HepG2 (cell line): Measurements from ENCODE around the gene PRELID1. TPM values are rescaled to one million over a fixed set of nuclear protein-coding genes. Genes with fewer than 3 reads are reported as not detected.
A peak's percentile ranks its signal among the peaks of the same experiment; 100 is the strongest.

Experiments used
- ATF4 ChIP-seq, 2 experiments: fragments of 450-650 bp in 1 of 2; sonication (generic) in 1 of 2; formaldehyde crosslinking; IDR thresholded peaks; 2 replicates each; pipeline versions ENCODE4 v1.5.0 to v1.8.0; 2020 to 2022; ENCODE audit warnings: mild to moderate bottlenecking in 1 of 2, missing genetic modification reagents in 1 of 2
- FOXC1 ChIP-seq: sonication (generic); formaldehyde crosslinking; IDR thresholded peaks from 2 replicates; pipeline ENCODE4 v1.8.0; 2022; ENCODE audit warnings: mild to moderate bottlenecking, missing genetic modification reagents, borderline replicate concordance
- ISL2 ChIP-seq: sonication (generic); formaldehyde crosslinking; IDR thresholded peaks from 2 replicates; pipeline ENCODE4 v1.5.0; 2020; ENCODE audit warnings: missing genetic modification reagents
- KAT7 ChIP-seq: IDR thresholded peaks from 2 replicates; pipeline ENCODE4 v1.6.1; 2018; ENCODE audit warnings: borderline replicate concordance, missing compliant biosample characterization
- MAFG ChIP-seq: sonication (generic); formaldehyde crosslinking; IDR thresholded peaks from 2 replicates; pipeline ENCODE4 v1.5.1; 2020; ENCODE audit warnings: mild to moderate bottlenecking, missing genetic modification reagents
- MXI1 ChIP-seq: IDR thresholded peaks from 3 replicates; pipeline ENCODE4 v1.6.1; 2012; ENCODE audit warnings: low read depth, low read length, inconsistent platforms, borderline replicate concordance
- RERE ChIP-seq: IDR thresholded peaks from 2 replicates; pipeline ENCODE4 v1.6.1; 2016; ENCODE audit warnings: low read depth, missing genetic modification reagents, missing compliant biosample characterization
- SMARCE1 ChIP-seq: fragments of 450-650 bp; IDR thresholded peaks from 2 replicates; pipeline ENCODE4 v1.6.1; 2017; ENCODE audit warnings: borderline replicate concordance
- SNAI1 ChIP-seq: sonication (generic); formaldehyde crosslinking; IDR thresholded peaks from 2 replicates; pipeline ENCODE4 v1.5.0; 2020; ENCODE audit warnings: mild to moderate bottlenecking, missing genetic modification reagents, borderline replicate concordance
- TARDBP ChIP-seq: sonication (generic); formaldehyde crosslinking; IDR thresholded peaks from 2 replicates; pipeline ENCODE4 v1.8.0; 2022; ENCODE audit warnings: mild to moderate bottlenecking, missing genetic modification reagents
- THRA ChIP-seq: sonication (generic); formaldehyde crosslinking; IDR thresholded peaks from 2 replicates; pipeline ENCODE4 v1.4.0; 2020; ENCODE audit warnings: missing genetic modification reagents, borderline replicate concordance
- ZBTB7B ChIP-seq: sonication (generic); formaldehyde crosslinking; IDR thresholded peaks from 2 replicates; pipeline ENCODE4 v1.4.0; 2020; ENCODE audit warnings: missing genetic modification reagents
- ZFP41 ChIP-seq: sonication (generic); formaldehyde crosslinking; IDR thresholded peaks from 2 replicates; pipeline ENCODE4 v1.4.0; 2020; ENCODE audit warnings: mild to moderate bottlenecking, missing genetic modification reagents, borderline replicate concordance
- ZNF232 ChIP-seq: sonication (generic); formaldehyde crosslinking; IDR thresholded peaks from 2 replicates; pipeline ENCODE4 v1.4.0; 2020; ENCODE audit warnings: missing genetic modification reagents, borderline replicate concordance
- ZNF253 ChIP-seq: sonication (generic); formaldehyde crosslinking; IDR thresholded peaks from 2 replicates; pipeline ENCODE4 v1.8.0; 2022; ENCODE audit warnings: mild to moderate bottlenecking, missing genetic modification reagents, borderline replicate concordance
- ZNF556 ChIP-seq: sonication (generic); formaldehyde crosslinking; IDR thresholded peaks from 2 replicates; pipeline ENCODE4 v1.4.0; 2020; ENCODE audit warnings: mild to moderate bottlenecking, missing genetic modification reagents, borderline replicate concordance
- ZNF800 ChIP-seq: sonication (generic); formaldehyde crosslinking; IDR thresholded peaks from 2 replicates; pipeline ENCODE4 v1.4.0; 2020; ENCODE audit warnings: missing genetic modification reagents
- ZSCAN29 ChIP-seq: sonication (generic); formaldehyde crosslinking; conservative IDR thresholded peaks from 2 replicates; pipeline ENCODE4 v1.4.0; 2020; ENCODE audit warnings: mild to moderate bottlenecking, missing genetic modification reagents
- polyA plus RNA-seq, 8 experiments: library from polyadenylated mRNA; depleted of rRNA in 3 of 8; stranded (reverse) in 7 of 8; unstranded in 1 of 8; fragments of >200 nt; fragmentation: Illumina TruSeq in 4 of 8; extraction: Trizol in 4 of 8; gene quantifications; 2 replicates each; pipeline versions ENCODE4 v1.2.1 to v1.2.3, GENCODE V29; 2011 to 2016; ENCODE audit warnings: low read depth in 4 of 8, missing spikeins in 1 of 8, mixed read lengths in 1 of 8; ENCODE audit not compliant: insufficient read depth in 1 of 8
- total RNA-seq, 5 experiments: library from RNA; depleted of rRNA; stranded (reverse); fragments of >200 nt; fragmentation: Illumina TruSeq; extraction: Trizol; gene quantifications; 2 replicates each; pipeline ENCODE4 v1.2.3, GENCODE V29; 2016; ENCODE audit warnings: low read depth in 1 of 5

PRELID1 gene
- total and polyA plus RNA-seq, 2 of the 13 experiments (the other 11 are each of a cell fraction or from before 2014, with no cell fraction given), result 250 to 271 TPM

GRCh38 chr5:177303121-177303924 lies at the start of gene PRELID1, which contains the start of gene RAB24 (continued):
- TF ChIP-seq ZSCAN29, result 0 out of 2 replicates have a peak, but pooled peaks have one; percentile 63
- TF ChIP-seq RERE (CRISPR knock-in tag), result no peak
- TF ChIP-seq MAFG (CRISPR knock-in tag), result no peak
- peak; percentile 75 for TF ChIP-seq ISL2 (CRISPR knock-in tag)
- peak; percentile 56; the same call in 1 of the 2 replicates for TF ChIP-seq ZFP41 (CRISPR knock-in tag)
- TF ChIP-seq ZNF800 (CRISPR knock-in tag), result 0 out of 2 replicates have a peak, but pooled peaks have one; percentile 34
- TF ChIP-seq SMARCE1, result no peak
- 0 out of 2 replicates have a peak, but pooled peaks have one; percentile 37 for TF ChIP-seq ZNF232
- no peak for TF ChIP-seq SNAI1 (CRISPR knock-in tag)
- peak; percentile 82; the same call in 1 of the 2 replicates for TF ChIP-seq ZNF556
- TF ChIP-seq FOXC1 (CRISPR knock-in tag), result peak; percentile 56; the same call in 1 of the 2 replicates
- TF ChIP-seq KAT7 (CRISPR knock-in tag), result peak; percentile 58; the same call in 1 of the 2 replicates
- no peak; the same call in 1 of the 2 replicates for TF ChIP-seq ZNF253 (CRISPR knock-in tag)
- TF ChIP-seq MXI1, result peak; percentile 76; the same call in 1 of the 3 replicates
- peak; percentile 66; the same call in 1 of the 2 replicates for TF ChIP-seq ZBTB7B (CRISPR knock-in tag)
- TF ChIP-seq ATF4 (CRISPR knock-in tag; IDR thresholded peaks at IDR 0.05), result no peak; a peak in 1 of 4 replicates
- 0 out of 2 replicates have a peak, but pooled peaks have one; percentile 40 for TF ChIP-seq THRA (CRISPR knock-in tag)
- TF ChIP-seq TARDBP, result peak; percentile 71
